Mesenchymal stem cell (in vitro differentiated cells and primary cell): ENCODE data around the gene MIPOL1.

Source experiments
- DNase-seq: peaks from one replicate; pipeline ENCODE4 v3.0.0-alpha.2; 2013
- H2AFZ ChIP-seq: one replicate; pipeline ENCODE4 v1.6.1; 2013; ENCODE audit warnings: low read depth, mild to moderate bottlenecking, control low read depth, inconsistent platforms, low read length, moderate library complexity
- H2AK5ac ChIP-seq: 2 replicates; pipeline ENCODE4 v1.6.1; 2013; ENCODE audit warnings: low read length, moderate library complexity, mild to moderate bottlenecking, inconsistent platforms; ENCODE audit not compliant: severe bottlenecking
- H2BK120ac ChIP-seq: one replicate; pipeline ENCODE4 v1.6.1; 2013; ENCODE audit warnings: low read depth, mild to moderate bottlenecking, inconsistent platforms, low read length, moderate library complexity
- H2BK12ac ChIP-seq, 2 experiments: one replicate each; pipeline ENCODE4 v1.6.1; 2013; ENCODE audit warnings: inconsistent platforms in 2 of 2, low read length in 2 of 2, mild to moderate bottlenecking in 2 of 2, moderate library complexity in 2 of 2, control low read depth in 1 of 2
- H2BK15ac ChIP-seq: one replicate; pipeline ENCODE4 v1.6.1; 2013; ENCODE audit warnings: mild to moderate bottlenecking, low read depth, inconsistent platforms; ENCODE audit not compliant: poor library complexity, severe bottlenecking
- H2BK5ac ChIP-seq: 2 replicates; pipeline ENCODE4 v1.6.1; 2013; ENCODE audit warnings: low read depth, mild to moderate bottlenecking, low read length, control low read depth, inconsistent platforms; ENCODE audit not compliant: poor library complexity, severe bottlenecking
- H3K14ac ChIP-seq, 2 experiments: one replicate each; pipeline ENCODE4 v1.6.1; 2013; ENCODE audit warnings: inconsistent platforms in 2 of 2, low read length in 2 of 2, control low read depth in 1 of 2, mild to moderate bottlenecking in 1 of 2, moderate library complexity in 1 of 2
- H3K18ac ChIP-seq, 2 experiments: one replicate each; pipeline ENCODE4 v1.6.1; 2013; ENCODE audit warnings: inconsistent platforms in 2 of 2, low read length in 2 of 2, control low read depth in 1 of 2, low read depth in 1 of 2, mild to moderate bottlenecking in 1 of 2
- H3K23ac ChIP-seq, 2 experiments: one replicate each; pipeline ENCODE4 v1.6.1; 2013; ENCODE audit warnings: inconsistent platforms in 2 of 2, low read length in 2 of 2, mild to moderate bottlenecking in 2 of 2, moderate library complexity in 2 of 2, control low read depth in 1 of 2
- H3K27ac ChIP-seq: 2 replicates; pipeline ENCODE4 v1.5.1; 2013; ENCODE audit warnings: mild to moderate bottlenecking, moderate library complexity, low read length, control low read depth, inconsistent platforms; ENCODE audit not compliant: poor library complexity, severe bottlenecking
- H3K27me3 ChIP-seq, 2 experiments: 2 replicates each; pipeline versions ENCODE4 v1.6.1 to v1.7.0; 2013; ENCODE audit warnings: low read length in 2 of 2, mild to moderate bottlenecking in 2 of 2, moderate library complexity in 2 of 2, control low read depth in 1 of 2, inconsistent platforms in 1 of 2; ENCODE audit not compliant: control insufficient read depth in 1 of 2, insufficient read depth in 1 of 2
- H3K36me3 ChIP-seq, 2 experiments: 2 replicates each; pipeline versions ENCODE4 v1.6.1 to v1.7.0; 2013; ENCODE audit warnings: low read length in 2 of 2, control low read depth in 1 of 2, inconsistent platforms in 1 of 2, low read depth in 1 of 2, mild to moderate bottlenecking in 1 of 2; ENCODE audit not compliant: insufficient read depth in 2 of 2, control insufficient read depth in 1 of 2
- H3K4ac ChIP-seq, 2 experiments: one replicate each; pipeline ENCODE4 v1.6.1; 2013; ENCODE audit warnings: inconsistent platforms in 2 of 2, low read length in 2 of 2, mild to moderate bottlenecking in 2 of 2, moderate library complexity in 2 of 2, control low read depth in 1 of 2, low read depth in 1 of 2
- H3K4me1 ChIP-seq: 2 replicates; pipeline ENCODE4 v1.6.1; 2013; ENCODE audit warnings: low read depth, low read length, control low read depth; ENCODE audit not compliant: control insufficient read depth, insufficient read depth
- H3K4me2 ChIP-seq: 2 replicates; pipeline ENCODE4 v1.6.1; 2013; ENCODE audit warnings: low read length, mild to moderate bottlenecking, inconsistent platforms; ENCODE audit not compliant: poor library complexity, severe bottlenecking
- H3K4me3 ChIP-seq, 2 experiments: 2 replicates each; pipeline versions ENCODE4 v1.5.1 to v1.7.0; 2013; ENCODE audit warnings: low read length in 2 of 2, mild to moderate bottlenecking in 2 of 2, control low read depth in 1 of 2, low read depth in 1 of 2; ENCODE audit not compliant: insufficient read depth in 1 of 2
- H3K79me1 ChIP-seq: replicated peaks from 2 replicates; pipeline ENCODE4 v1.6.1; 2013; ENCODE audit warnings: mild to moderate bottlenecking, control low read depth, low read length, inconsistent platforms; ENCODE audit not compliant: poor library complexity, severe bottlenecking
- H3K9ac ChIP-seq: 2 replicates; pipeline ENCODE4 v1.7.0; 2013; ENCODE audit warnings: mild to moderate bottlenecking, low read length, moderate library complexity
- H3K9me3 ChIP-seq: 2 replicates; pipeline ENCODE4 v1.7.0; 2013; ENCODE audit warnings: mild to moderate bottlenecking, low read length; ENCODE audit not compliant: control insufficient read depth
- H4K8ac ChIP-seq: one replicate; pipeline ENCODE4 v1.6.1; 2013; ENCODE audit warnings: inconsistent platforms, mild to moderate bottlenecking, low read length, moderate library complexity
- H4K91ac ChIP-seq: one replicate; pipeline ENCODE4 v1.6.1; 2013; ENCODE audit warnings: mild to moderate bottlenecking, low read length, inconsistent platforms
- WGBS: methylation state at CpG from one replicate; pipeline ENCODE4 v1.1.7; 2013; ENCODE audit warnings: mixed read lengths; 5-methylcytosine and 5-hydroxymethylcytosine counted together

MIPOL1 gene

GRCh38 chr14:37247791-37248461, 50.2 kb downstream of the MIPOL1 start:
- Histone ChIP-seq H2BK15ac (no peak overlapping the region), H2AFZ (no peak overlapping the region), H2BK120ac (no peak overlapping the region), H3K79me1 (no peaks in the 10 kb centered on the region), H3K18ac (no peak overlapping the region), H3K4me2 (no peak overlapping the region), H4K8ac (no peak overlapping the region), H3K4me1 (no peaks in the 10 kb centered on the region), H3K9me3 (no peaks in the 10 kb centered on the region), H4K91ac (no peak overlapping the region), H3K14ac (no peak overlapping the region), H2BK5ac (no peak overlapping the region), H3K4me3 (no peak overlapping the region), H2BK12ac (no peak overlapping the region), H3K9ac (no peak overlapping the region), H3K27ac (no peak overlapping the region), H2AK5ac (no peak overlapping the region), H3K27me3 (no peaks in the 10 kb centered on the region), H3K36me3 (peaks cover 0 to 4% of the 10 kb centered on the region in 2 experiments), H3K23ac (no peak overlapping the region), H3K4ac (no peak overlapping the region)
- no peak for DNase-seq
- 98% methylated on average over 2 of the region's 3 CpGs for WGBS

- H3K4me1 ChIP-seq, result no peaks in the 10 kb centered on the region
- no peaks in the 10 kb centered on the region for H3K27me3 ChIP-seq
- peaks cover 0 to 4% of the 10 kb centered on the region in 2 experiments for H3K36me3 ChIP-seq
- H3K14ac ChIP-seq, result no peak overlapping the region
- H2AK5ac ChIP-seq, result no peak overlapping the region
- H3K23ac ChIP-seq, result no peak overlapping the region
- no peak overlapping the region for H2BK5ac ChIP-seq
- H3K27ac ChIP-seq, result no peak overlapping the region
- H4K8ac ChIP-seq, result no peak overlapping the region
- no peaks in the 10 kb centered on the region for H3K79me1 ChIP-seq
- H4K91ac ChIP-seq, result no peak overlapping the region
- H2BK12ac ChIP-seq, result no peak overlapping the region
- no peak overlapping the region for H2BK120ac ChIP-seq
- H3K4ac ChIP-seq, result no peak overlapping the region
- H3K9me3 ChIP-seq, result no peaks in the 10 kb centered on the region
- DNase-seq, result no peak
- H3K9ac ChIP-seq, result no peak overlapping the region
- H2BK15ac ChIP-seq, result no peak overlapping the region
- H3K4me2 ChIP-seq, result no peak overlapping the region
- no peak overlapping the region for H2AFZ ChIP-seq
- no peak overlapping the region for H3K18ac ChIP-seq
- H3K4me3 ChIP-seq, result no peak overlapping the region
These were observed 54.0 kb downstream of the MIPOL1 start for GRCh38 chr14:37251775-37252174.

- Histone ChIP-seq H3K27ac (no peak overlapping the region), H3K36me3 (peaks cover 0 to 4% of the 10 kb centered on the region in 2 experiments), H2AFZ (no peak overlapping the region), H3K23ac (no peak overlapping the region), H2BK15ac (no peak overlapping the region), H3K9me3 (no peaks in the 10 kb centered on the region), H2AK5ac (no peak overlapping the region), H3K79me1 (no peaks in the 10 kb centered on the region), H3K27me3 (no peaks in the 10 kb centered on the region), H2BK120ac (no peak overlapping the region), H3K14ac (no peak overlapping the region), H3K9ac (no peak overlapping the region), H3K4me3 (no peak overlapping the region), H4K8ac (no peak overlapping the region), H4K91ac (no peak overlapping the region), H3K4me2 (no peak overlapping the region), H3K18ac (no peak overlapping the region), H3K4ac (no peak overlapping the region), H2BK12ac (no peak overlapping the region), H3K4me1 (no peaks in the 10 kb centered on the region), H2BK5ac (no peak overlapping the region)
- WGBS, result no CpG with 5 or more reads among the region's 1 CpG
- no peak for DNase-seq
These were observed 54.7 kb downstream of the MIPOL1 start for GRCh38 chr14:37252434-37252833.

GRCh38 chr14:37253905-37254304, 56.2 kb downstream of the MIPOL1 start:
- Histone ChIP-seq H2BK15ac (no peak overlapping the region), H2BK12ac (no peak overlapping the region), H3K9ac (no peak overlapping the region), H3K23ac (no peak overlapping the region), H4K91ac (no peak overlapping the region), H3K18ac (no peak overlapping the region), H3K4me2 (no peak overlapping the region), H3K4me3 (no peak overlapping the region), H2AFZ (no peak overlapping the region), H3K4ac (no peak overlapping the region), H3K36me3 (no peaks in the 10 kb centered on the region), H3K27me3 (no peaks in the 10 kb centered on the region), H2AK5ac (no peak overlapping the region), H4K8ac (no peak overlapping the region), H3K9me3 (no peaks in the 10 kb centered on the region), H3K14ac (no peak overlapping the region), H2BK120ac (no peak overlapping the region), H3K4me1 (no peaks in the 10 kb centered on the region), H2BK5ac (no peak overlapping the region), H3K79me1 (no peaks in the 10 kb centered on the region), H3K27ac (no peak overlapping the region)
- peak; percentile 49 for DNase-seq
- no CpG with 5 or more reads among the region's 1 CpG for WGBS
